IPS-18a (cell line): ENCODE measurements around the gene NMNAT1.
"Not testable (repeated sequence)": the region's sequence is repeated elsewhere in the genome, so short reads cannot be mapped to it uniquely, and the experiment has no call there.

Source experiments
- H3K27ac ChIP-seq: one replicate; pipeline ENCODE4 v1.5.1; 2013; ENCODE audit warnings: low read length
- H3K27me3 ChIP-seq: one replicate; pipeline ENCODE4 v1.6.1; 2013; ENCODE audit warnings: mild to moderate bottlenecking, low read length; ENCODE audit not compliant: control insufficient read depth, insufficient read depth
- H3K36me3 ChIP-seq: one replicate; pipeline ENCODE4 v1.6.1; 2013; ENCODE audit warnings: low read depth, low read length; ENCODE audit not compliant: control insufficient read depth
- H3K4me1 ChIP-seq: one replicate; pipeline ENCODE4 v1.6.1; 2013; ENCODE audit warnings: low read depth, low read length; ENCODE audit not compliant: control insufficient read depth
- H3K4me3 ChIP-seq: one replicate; pipeline ENCODE4 v1.5.1; 2013; ENCODE audit warnings: low read length
- H3K9ac ChIP-seq: one replicate; pipeline ENCODE4 v1.6.1; 2013; ENCODE audit warnings: mild to moderate bottlenecking, low read length, moderate library complexity
- H3K9me3 ChIP-seq: one replicate; pipeline ENCODE4 v1.6.1; 2013; ENCODE audit warnings: low read depth, low read length; ENCODE audit not compliant: control insufficient read depth

NMNAT1 gene

DNA sequence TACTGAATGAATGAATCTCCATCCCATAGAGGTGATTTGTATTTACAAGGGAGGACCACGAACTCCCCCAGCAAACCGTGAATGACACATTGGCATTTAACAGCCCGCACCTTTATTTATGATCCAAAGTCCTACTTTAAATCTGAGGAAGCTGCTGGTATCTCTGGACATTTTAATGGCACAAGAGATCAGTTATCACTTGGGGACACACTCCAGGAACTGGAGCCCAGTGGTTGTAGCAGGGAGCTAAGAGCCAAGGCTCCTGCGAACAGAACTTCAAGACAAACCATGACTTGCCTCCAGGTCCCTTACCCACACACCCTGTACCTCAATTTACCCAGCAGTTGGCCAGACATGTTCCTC is 34.4 kb upstream of the NMNAT1 start:
- H3K4me3 ChIP-seq = peak overlapping the region; percentile 86
- H3K4me1 ChIP-seq = no peaks in the 10 kb centered on the region
- no peaks in the 10 kb centered on the region for H3K27me3 ChIP-seq
- H3K9ac ChIP-seq = peak overlapping the region; percentile 58
- H3K36me3 ChIP-seq = no peaks in the 10 kb centered on the region
- H3K27ac ChIP-seq = no peak overlapping the region
- no peaks in the 10 kb centered on the region for H3K9me3 ChIP-seq

DNA sequence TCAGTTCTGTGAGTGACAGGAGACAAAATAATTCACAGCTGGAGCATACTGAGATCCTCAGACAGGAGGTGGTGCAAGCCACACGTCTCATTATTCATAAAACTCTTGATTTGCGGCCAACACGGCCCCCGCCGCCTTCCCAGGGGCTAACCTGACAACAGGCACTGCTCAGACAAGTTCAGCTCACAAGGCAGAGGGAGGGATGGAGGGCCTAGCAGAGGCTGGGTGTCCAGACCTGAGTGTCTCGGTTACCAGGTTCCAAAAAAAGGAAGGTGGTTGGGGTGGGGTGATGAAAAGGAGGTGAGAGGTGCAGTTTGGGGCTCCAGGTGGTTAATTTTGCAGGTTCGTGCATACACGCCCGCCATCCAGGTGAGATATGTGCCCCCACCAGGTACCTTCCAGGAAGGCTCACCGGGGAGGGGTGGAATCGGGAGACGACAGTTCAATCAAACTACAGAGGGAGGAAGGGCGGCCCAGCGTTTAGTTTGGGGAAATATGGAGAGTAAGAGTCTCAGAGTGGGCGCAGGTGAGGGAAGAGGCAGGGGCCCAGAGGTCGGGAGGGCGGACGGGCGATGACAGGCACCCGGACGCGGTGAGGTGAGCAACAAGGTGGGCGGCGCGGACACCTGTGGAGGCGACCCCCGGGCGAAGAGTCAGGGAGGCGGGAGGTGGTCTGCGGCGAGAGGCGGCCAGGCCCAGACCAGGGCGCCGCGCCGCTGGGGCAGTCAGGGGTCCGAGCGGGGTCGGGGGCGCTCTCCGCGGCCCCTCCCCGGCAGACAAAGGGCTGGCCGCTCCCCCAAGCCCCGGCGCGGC is 33.8 kb upstream of the NMNAT1 start:
- Histone ChIP-seq H3K27me3 (no peaks in the 10 kb centered on the region), H3K4me3 (peak overlapping the region; percentile 86), H3K4me1 (no peaks in the 10 kb centered on the region), H3K27ac (no peak overlapping the region), H3K36me3 (no peaks in the 10 kb centered on the region), H3K9me3 (no peaks in the 10 kb centered on the region), H3K9ac (peak overlapping the region; percentile 58)

DNA sequence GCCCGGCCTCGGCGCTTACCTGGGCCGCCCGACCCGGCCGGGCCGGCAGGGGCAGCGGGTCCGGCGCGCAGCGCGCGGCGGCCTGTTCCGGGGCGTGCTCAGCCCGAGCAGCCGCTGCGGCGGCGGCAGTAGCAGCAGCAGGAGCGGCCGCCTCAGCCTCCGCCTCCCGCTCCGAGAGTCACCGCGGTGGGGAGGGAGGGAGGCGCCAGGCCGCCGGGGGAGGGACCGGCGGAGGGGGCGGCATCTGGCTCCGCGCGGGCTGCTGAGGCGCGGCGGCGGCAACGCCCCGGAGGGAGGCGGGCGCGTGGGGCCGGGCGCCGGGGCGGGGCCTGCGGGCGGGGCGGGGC is 33.2 kb upstream of the NMNAT1 start, which contains the start of gene CTNNBIP1:
Gene CTNNBIP1, minus strand, starts transcription at position 194 of the 347 bp plus-strand sequence. CDS start 38,205 bp downstream, outside the sequence.
- H3K4me1 ChIP-seq = no peaks in the 10 kb centered on the region
- no peaks in the 10 kb centered on the region for H3K36me3 ChIP-seq
- H3K4me3 ChIP-seq = peak within 1 kb of the TSS; percentile 92
- H3K9ac ChIP-seq = peak within 1 kb of the TSS; percentile 70
- H3K27ac ChIP-seq = peak within 1 kb of the TSS; percentile 76
- H3K27me3 ChIP-seq = no peaks in the 10 kb centered on the region
- H3K9me3 ChIP-seq = no peaks in the 10 kb centered on the region

DNA sequence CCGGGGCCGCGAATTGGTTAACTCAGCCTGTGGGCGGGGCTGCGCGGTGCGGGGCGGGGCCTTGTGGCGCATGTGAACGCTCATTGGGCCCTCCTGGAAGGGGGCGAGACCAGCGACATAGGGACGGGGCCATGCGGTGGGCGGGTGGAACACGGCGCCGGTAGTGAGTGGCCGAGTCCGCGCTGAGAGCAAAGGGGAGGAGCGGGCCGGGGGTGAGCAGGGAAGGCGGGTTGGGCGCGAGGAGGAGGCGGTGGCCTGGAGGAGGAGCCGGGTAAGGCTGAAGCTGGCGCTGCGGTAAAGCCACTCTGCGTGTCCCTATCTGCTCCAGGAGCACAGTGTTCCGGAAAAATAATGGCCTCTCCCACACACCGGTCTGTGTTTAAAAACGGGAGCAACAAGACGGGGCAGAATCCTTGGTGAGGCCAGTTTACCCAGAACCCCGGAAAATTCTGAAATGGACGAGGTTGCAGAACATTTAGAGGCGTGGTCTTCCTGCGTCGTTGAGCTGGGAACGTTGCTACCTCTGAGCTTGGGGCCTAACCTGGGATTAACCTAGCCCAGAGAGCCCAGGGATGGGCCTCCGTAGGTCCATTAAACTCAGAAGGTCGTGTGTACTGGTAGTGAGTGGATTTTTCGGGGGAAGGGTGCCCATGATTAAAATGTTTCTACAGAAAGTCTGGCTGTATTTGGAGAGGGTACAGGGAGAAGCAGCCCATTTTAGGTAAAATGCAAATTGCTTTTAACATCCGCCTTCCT is 32.7 kb upstream of the NMNAT1 start:
- no peaks in the 10 kb centered on the region for H3K9me3 ChIP-seq
- peak overlapping the region; percentile 70 for H3K9ac ChIP-seq
- no peaks in the 10 kb centered on the region for H3K27me3 ChIP-seq
- H3K4me3 ChIP-seq = peak overlapping the region; percentile 92
- peak overlapping the region; percentile 76 for H3K27ac ChIP-seq
- no peaks in the 10 kb centered on the region for H3K36me3 ChIP-seq
- no peaks in the 10 kb centered on the region for H3K4me1 ChIP-seq

DNA sequence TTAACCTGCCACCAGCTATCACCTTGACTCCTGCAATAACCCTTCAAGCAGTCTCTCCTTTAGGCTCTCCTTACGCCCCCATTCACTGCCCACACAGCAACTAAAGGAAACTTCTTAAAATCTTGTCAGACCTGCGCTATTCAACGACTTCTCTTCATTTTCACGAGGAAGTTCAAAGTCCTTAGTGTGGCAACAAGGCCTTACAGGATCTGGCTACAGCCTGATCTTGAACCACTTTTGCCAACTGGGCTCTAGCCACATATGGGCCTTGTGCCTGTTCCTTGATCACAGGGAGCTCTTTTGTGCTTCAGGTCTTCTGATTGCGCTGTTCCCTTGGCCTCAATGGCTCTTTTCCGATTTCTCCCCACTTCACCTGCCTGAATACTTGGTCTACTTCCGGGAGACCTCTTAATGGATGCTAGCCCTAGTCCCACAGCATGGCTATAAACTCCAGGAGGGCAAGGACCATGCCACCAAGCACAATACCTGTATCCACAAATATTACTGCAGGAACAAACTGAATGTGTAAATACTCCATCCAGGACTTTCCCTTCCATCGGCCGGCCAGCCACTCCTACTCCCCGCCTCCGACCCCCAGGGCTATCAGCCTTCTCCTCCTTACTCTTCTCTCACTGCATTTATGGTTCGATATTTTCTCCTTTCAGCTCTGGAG is 30.9 kb upstream of the NMNAT1 start:
- no peaks in the 10 kb centered on the region for H3K9me3 ChIP-seq
- H3K36me3 ChIP-seq = no peaks in the 10 kb centered on the region
- H3K27me3 ChIP-seq = no peaks in the 10 kb centered on the region
- no peak overlapping the region for H3K9ac ChIP-seq
- H3K27ac ChIP-seq = no peak overlapping the region
- H3K4me1 ChIP-seq = no peaks in the 10 kb centered on the region
- no peak overlapping the region for H3K4me3 ChIP-seq

DNA sequence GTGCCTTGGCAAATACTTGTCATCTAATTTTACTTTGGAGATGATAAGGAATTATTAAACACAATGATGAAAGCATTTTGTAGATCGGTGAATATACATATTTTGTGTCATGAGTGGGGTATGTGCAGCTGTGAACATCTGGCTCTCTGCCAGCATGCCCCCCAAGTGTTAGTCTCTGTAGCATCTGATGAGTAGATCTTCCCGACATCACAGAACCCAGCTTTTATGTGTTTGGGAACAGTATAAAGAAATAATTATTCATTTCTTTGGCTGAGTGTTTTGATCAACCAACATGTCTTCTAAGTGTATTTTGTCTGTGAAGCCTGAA is 28.7 kb upstream of the NMNAT1 start:
- Histone ChIP-seq H3K36me3 (no peaks in the 10 kb centered on the region), H3K9ac (no peak overlapping the region), H3K27me3 (no peaks in the 10 kb centered on the region), H3K4me3 (no peak overlapping the region), H3K9me3 (no peaks in the 10 kb centered on the region), H3K4me1 (no peaks in the 10 kb centered on the region), H3K27ac (no peak overlapping the region)

DNA sequence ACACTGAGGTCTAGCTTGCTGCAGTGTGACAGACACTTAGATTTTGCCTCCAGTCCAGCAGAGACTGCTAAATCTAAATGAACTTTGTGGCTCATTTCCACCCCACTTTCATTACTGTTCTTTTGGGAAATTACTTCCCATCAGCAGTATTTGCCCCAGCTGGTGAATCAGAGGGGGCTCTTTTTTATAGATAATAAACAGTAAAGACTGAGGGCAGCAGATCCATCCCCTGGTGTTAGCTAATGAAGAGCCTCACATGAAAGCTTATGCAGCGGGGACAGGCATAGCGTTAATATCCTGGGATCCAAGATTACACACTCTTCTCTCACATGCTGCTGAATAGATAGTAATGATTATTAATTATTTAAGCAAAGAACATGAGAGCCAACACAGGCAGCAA is 26.8 kb upstream of the NMNAT1 start:
- H3K36me3 ChIP-seq = no peaks in the 10 kb centered on the region
- no peaks in the 10 kb centered on the region for H3K27me3 ChIP-seq
- no peak overlapping the region for H3K4me3 ChIP-seq
- no peaks in the 10 kb centered on the region for H3K9me3 ChIP-seq
- no peaks in the 10 kb centered on the region for H3K4me1 ChIP-seq
- H3K27ac ChIP-seq = no peak overlapping the region
- no peak overlapping the region for H3K9ac ChIP-seq

DNA sequence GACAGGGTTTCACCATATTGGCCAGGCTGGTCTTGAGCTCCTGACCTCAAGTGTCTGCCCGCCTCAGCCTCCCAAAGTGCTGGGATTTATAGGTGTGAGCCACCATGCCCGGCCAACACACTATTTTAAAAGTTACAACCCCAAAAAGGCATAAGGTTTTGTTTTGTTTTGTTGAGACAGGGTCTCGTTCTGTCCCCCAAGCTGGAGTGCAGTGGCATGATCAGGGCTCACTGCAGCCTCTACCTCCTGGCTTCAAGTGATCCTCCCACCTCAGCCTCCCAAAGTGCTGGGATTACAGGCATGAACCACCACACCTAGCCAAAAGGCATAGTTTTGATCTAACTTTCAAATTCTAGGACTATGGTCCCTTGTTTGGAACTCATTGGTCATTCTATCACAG is 25.8 kb upstream of the NMNAT1 start:
- not testable (repeated sequence) for H3K9ac ChIP-seq, H3K9me3 ChIP-seq, H3K27me3 ChIP-seq, H3K4me3 ChIP-seq, H3K36me3 ChIP-seq, H3K4me1 ChIP-seq, H3K27ac ChIP-seq

DNA sequence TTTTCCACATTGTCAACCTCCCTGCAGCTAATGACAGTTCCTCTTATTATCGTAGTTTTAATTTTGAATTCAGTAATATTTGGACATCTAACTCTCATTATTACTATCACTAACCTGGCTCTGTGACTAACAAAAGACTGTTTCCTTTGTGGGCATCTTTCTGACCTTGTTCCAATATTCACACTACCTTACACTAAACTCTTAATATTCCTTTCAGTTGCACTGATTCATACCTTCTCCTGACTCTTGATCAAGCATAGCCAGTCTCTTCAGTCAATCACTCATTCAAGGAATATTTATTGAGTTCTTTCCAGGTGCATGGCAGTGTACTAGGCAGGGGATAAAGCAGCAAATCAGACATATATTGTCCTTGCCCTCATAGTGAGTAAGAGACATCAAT is 25.4 kb upstream of the NMNAT1 start:
- Histone ChIP-seq H3K9me3 (no peaks in the 10 kb centered on the region), H3K36me3 (no peaks in the 10 kb centered on the region), H3K27me3 (no peaks in the 10 kb centered on the region), H3K4me1 (peaks cover 11% of the 10 kb centered on the region), H3K9ac (no peak overlapping the region), H3K27ac (no peak overlapping the region), H3K4me3 (no peak overlapping the region)

DNA sequence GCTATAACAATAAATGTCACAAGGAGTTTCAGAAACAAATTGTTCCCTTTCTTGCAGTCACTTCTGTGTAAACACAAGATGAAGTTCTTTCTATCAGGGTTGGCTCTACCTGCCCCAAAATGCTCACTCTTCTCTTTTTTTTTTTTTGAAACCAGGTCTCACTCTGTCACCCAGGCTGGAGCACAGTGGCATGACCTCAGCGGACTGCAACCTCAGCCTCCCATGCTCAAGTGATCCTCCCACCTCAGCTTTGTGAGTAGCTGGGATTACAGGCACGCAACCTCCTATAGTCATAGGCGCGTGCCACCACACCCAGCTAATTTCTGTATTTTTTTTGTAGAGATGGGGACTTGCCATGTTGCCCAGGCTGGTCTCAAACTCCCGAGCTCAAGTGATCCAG is 22.7 kb upstream of the NMNAT1 start:
- Histone ChIP-seq H3K4me3 (no peak overlapping the region), H3K4me1 (peaks cover 11% of the 10 kb centered on the region), H3K9me3 (no peaks in the 10 kb centered on the region), H3K36me3 (no peaks in the 10 kb centered on the region), H3K9ac (no peak overlapping the region), H3K27me3 (no peaks in the 10 kb centered on the region), H3K27ac (no peak overlapping the region)

DNA sequence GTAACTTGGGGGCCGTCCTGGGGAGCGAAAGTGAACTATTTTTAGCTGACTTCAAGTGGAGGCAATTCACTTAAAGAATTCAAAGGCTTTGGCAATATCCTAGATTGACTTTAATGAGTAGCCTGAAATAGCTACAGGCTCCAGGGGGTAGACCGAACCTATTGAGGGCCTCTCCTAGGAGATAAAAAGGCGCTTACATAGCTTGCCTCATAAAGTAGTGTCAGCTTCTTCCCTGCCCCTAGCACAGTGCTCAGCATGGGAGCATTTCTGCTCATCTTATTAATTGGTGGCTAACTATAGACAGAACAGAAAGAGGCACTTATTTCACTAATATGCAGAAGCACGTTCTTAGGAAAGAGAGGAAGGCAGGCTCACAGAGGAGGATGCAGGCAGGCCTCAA is 20.9 kb upstream of the NMNAT1 start:
- Histone ChIP-seq H3K4me1 (peaks cover 23% of the 10 kb centered on the region), H3K4me3 (no peak overlapping the region), H3K9ac (no peak overlapping the region), H3K27ac (no peak overlapping the region), H3K36me3 (no peaks in the 10 kb centered on the region), H3K9me3 (no peaks in the 10 kb centered on the region), H3K27me3 (no peaks in the 10 kb centered on the region)
